Motor neuron (in vitro differentiated cells): ENCODE measurements around the gene HAO2. TPM values are rescaled to one million over a fixed set of nuclear protein-coding genes. Genes with fewer than 3 reads are reported as not detected.
"Not testable (repeated sequence)": the region's sequence is repeated elsewhere in the genome, so short reads cannot be mapped to it uniquely, and the experiment has no call there.

Experiments
- ATAC-seq, 8 experiments: fragments of 200-7000 bp; cut with Tn5 transposase; replicated peaks in 6 of 8; 2 replicates each; pipeline ENCODE4 v1.8.0; 2021; ENCODE audit warnings: mild to moderate bottlenecking in 8 of 8, moderate library complexity in 8 of 8
- H3K27ac ChIP-seq, 2 donors: fragments of 250-450 bp; sonication (Bioruptor Pico); 2 replicates each; pipeline ENCODE4 v1.9.0; 2021; ENCODE audit warnings: antibody characterized with exemption in 2 of 2, mild to moderate bottlenecking in 2 of 2, moderate library complexity in 1 of 2
- H3K4me1 ChIP-seq, 2 donors: fragments of 250-450 bp; sonication (Bioruptor Pico); replicated peaks in 1 of 2; 2 replicates each; pipeline ENCODE4 v1.6.1; 2021; ENCODE audit warnings: antibody characterized with exemption in 2 of 2, mild to moderate bottlenecking in 2 of 2, moderate library complexity in 1 of 2
- H3K4me3 ChIP-seq, 5 donors: fragments of 250-450 bp; sonication (Bioruptor Pico); 2 replicates each; pipeline ENCODE4 v1.9.0; 2021; ENCODE audit warnings: antibody characterized with exemption in 5 of 5, mild to moderate bottlenecking in 5 of 5, moderate library complexity in 4 of 5
- WGBS, 10 experiments: fragments of 450-650 bp; shearing (Covaris generic); methylation state at CpG; one replicate each; pipeline ENCODE4 v1.0.0; 2022; 5-methylcytosine and 5-hydroxymethylcytosine counted together
- in situ Hi-C, 9 experiments: fragments of 400-800 bp; cut with MboI; loops; one replicate each; pipeline ENCODE4 v1.15.0; 2021; ENCODE audit warnings: low sequenced_read_pairs in 9 of 9, low pct_unique_long_range_greater_than_20kb in 2 of 9; ENCODE audit not compliant: unreplicated experiment in 9 of 9
- total RNA-seq, 8 experiments: library from RNA; unstranded; fragments of 300-600 nt; gene quantifications; 2 replicates each; pipeline versions ENCODE4 v1.2.3 to v1.2.4, GENCODE V29; 2022

Gene HAO2
- total RNA-seq, 8 experiments from 2014 or later, result 0.24 to 86.3 (median 0.33) TPM; not detected in 5

DNA sequence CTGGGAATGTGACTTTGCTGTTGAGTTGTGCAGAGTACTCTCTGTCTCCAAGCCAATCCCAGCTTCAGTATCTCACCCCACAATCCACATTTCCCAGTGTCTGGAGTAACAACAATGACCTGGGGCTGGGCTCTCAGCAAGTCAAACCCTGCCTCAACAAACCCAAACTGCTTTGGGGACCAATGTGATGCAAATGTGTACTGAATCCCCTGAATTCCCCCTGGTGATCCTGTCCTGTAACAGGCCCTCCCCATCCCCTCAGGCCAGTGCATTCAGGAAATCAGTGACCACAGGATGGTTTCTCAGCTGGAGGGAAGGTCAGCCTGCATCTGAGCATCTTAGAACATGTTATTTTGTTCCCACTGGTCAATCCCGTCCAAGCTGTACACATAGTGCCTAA lies 36.7 kb upstream of the HAO2 start:
- Histone ChIP-seq H3K4me3 (no peak overlapping the region), H3K27ac (no peak overlapping the region), H3K4me1 (peaks cover 13 to 21% of the 10 kb centered on the region in 2 donors)
- in situ Hi-C loops, result no loop called here
- 60 to 80% methylated on average over 1 of the region's 1 CpG; no CpG with 5 or more reads in 8 of the 10 experiments for WGBS, 10 experiments
- no peak for ATAC-seq

DNA sequence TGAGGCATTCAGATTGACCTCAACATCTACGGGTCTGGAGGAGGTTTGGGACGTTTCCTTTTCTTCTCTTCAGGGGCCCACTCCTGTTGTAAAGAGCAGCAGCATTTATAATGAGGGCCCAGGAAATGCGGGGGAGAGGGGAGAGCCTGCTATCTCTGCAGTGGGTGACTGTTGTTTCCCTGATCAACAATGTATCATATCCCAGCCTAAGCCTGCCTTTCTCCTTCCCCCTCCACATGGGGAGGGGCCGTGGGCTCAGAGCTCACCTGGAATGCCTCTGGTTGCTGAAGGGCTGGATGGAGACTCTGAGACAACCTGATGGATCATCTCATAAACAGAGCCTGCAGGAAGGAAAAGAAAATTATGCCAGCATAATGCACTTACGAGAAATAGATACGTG lies 36.0 kb upstream of the HAO2 start:
- no peak overlapping the region for H3K4me3 ChIP-seq
- H3K4me1 ChIP-seq, result peaks cover 13 to 16% of the 10 kb centered on the region in 2 donors
- peak in 4 of 8 experiments; percentile 19 to 49 (median 32) for ATAC-seq
- in situ Hi-C loops, result no loop called here
- H3K27ac ChIP-seq, result no peak overlapping the region
- WGBS, 10 experiments, result 40 to 83% (median 64%) methylated on average over 2 to 5 of the region's 6 CpGs; no CpG with 5 or more reads in 3 of the 10 experiments

DNA sequence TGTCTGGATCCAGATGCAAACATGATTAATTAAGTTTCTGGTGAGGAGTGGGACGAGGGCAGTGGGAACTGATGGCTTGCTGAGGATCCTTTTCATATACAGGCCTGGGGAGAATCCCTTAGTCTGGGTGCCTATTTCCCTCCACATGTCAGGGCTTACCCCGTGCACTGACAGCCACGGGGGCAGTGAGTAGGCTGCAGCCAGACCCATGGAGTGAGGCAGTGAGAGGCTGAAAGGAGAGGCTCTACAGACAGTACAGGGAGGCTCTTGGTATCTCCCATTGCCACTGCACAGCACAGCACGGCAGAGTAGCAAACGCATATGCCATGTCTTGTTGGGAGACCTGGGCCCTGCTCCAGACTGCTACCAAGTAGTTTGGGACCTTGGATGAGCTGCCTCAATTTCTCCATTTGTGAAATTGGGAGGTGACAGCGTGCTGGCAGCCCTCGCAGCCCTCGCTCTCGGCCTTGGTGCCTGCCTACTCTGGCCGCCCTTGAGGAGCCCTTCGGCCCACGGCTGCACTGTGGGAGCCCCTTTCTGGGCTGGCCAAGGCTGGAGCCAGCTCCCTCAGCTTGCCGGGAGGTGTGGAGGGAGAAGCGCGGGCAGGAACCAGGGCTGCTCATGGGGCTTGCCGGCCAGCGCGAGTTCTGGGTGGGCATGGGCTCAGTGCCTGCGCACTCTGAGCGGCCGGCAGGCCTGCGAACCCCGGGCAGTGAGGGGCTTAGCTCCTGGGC lies 35.3 kb upstream of the HAO2 start:
- no peak overlapping the region for H3K27ac ChIP-seq
- peak in 3 of 8 experiments; percentile 33 to 60 (median 59) for ATAC-seq
- peaks cover 13 to 15% of the 10 kb centered on the region in 2 donors for H3K4me1 ChIP-seq
- in situ Hi-C loops, result no loop called here
- no peak overlapping the region for H3K4me3 ChIP-seq
- 33 to 97% (median 83%) methylated on average over 3 to 13 of the region's 23 CpGs; no CpG with 5 or more reads in 4 of the 10 experiments for WGBS, 10 experiments

DNA sequence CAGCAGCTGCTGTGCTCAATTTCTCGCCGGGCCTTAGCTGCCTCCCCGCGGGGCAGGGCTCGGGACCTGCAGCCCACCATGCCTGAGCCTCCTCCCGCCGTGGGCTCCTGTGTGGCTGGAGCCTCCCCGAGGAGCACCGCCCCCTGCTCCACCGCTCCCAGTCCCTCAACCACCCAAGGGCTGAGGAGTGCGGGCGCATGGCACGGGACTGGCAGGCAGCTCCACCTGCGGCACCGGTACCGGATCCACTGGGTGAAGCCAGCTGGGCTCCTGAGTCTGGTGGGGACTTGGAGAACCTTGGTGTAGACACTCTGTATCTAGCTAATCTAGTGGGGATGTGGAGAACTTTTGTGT lies 34.7 kb upstream of the HAO2 start:
- ATAC-seq, in situ Hi-C loops: not testable (repeated sequence)
- H3K4me1 ChIP-seq, result peaks cover 13 to 15% of the 10 kb centered on the region in 2 donors

DNA sequence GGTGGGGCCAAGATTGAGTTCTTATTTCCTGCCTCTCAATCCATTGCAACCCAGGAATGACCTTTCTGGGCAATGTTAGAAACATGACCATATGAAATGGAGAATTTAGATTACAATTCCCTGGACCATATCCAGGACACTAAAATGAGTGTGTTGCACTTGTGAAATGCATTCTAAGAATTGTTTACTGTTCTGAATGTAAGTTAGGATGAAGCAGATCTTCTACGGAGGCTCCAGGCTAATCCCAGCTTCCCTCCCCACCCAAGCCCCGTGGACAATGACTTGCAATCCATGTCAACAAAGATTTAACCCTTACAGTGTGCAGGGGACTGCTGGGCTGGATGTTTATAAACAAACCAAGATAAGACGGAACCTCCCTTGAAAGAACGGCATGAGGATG lies 31.7 kb upstream of the HAO2 start:
- ATAC-seq, result peak in 3 of 8 experiments; percentile 88 to 93 (median 89)
- 0 to 100% (median 48%) methylated on average over 2 to 4 of the region's 4 CpGs; no CpG with 5 or more reads in 1 of the 10 experiments for WGBS, 10 experiments
- Histone ChIP-seq H3K27ac (no peak overlapping the region), H3K4me3 (no peak overlapping the region), H3K4me1 (peaks cover 10 to 16% of the 10 kb centered on the region in 2 donors)
- in situ Hi-C loops, result no loop called here

More for the DNA sequence above, 34.7 kb upstream of the HAO2 start:
- 93 to 100% methylated on average over 2 to 8 of the region's 16 CpGs; no CpG with 5 or more reads in 8 of the 10 experiments for WGBS, 10 experiments
- not testable (repeated sequence) for H3K27ac ChIP-seq, H3K4me3 ChIP-seq

DNA sequence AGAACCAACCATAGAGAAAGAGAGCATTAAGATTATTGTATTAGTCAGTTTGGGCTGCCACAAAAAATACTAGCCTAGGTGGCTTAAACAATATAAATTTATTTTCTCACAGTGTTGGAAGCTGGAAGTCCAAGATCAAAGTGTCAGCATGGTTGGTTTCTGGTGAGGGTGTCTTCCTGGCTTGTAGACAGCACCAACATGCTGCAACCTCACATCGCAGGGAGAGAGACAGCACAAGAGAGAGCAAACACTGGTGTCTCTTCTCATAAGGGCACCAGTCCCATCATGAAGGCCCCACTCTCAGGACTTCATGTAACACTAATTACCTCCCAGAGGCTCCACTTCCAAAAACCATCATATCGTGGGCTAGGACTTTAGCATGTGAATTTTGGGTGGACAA lies 30.6 kb upstream of the HAO2 start:
- no peak overlapping the region for H3K27ac ChIP-seq
- peaks cover 0 to 5% of the 10 kb centered on the region in 2 donors for H3K4me1 ChIP-seq
- H3K4me3 ChIP-seq, result no peak overlapping the region
- in situ Hi-C loops, result no loop called here
- ATAC-seq, result no peak
- 17 to 100% (median 53%) methylated on average over 1 to 2 of the region's 2 CpGs; no CpG with 5 or more reads in 2 of the 10 experiments for WGBS, 10 experiments

DNA sequence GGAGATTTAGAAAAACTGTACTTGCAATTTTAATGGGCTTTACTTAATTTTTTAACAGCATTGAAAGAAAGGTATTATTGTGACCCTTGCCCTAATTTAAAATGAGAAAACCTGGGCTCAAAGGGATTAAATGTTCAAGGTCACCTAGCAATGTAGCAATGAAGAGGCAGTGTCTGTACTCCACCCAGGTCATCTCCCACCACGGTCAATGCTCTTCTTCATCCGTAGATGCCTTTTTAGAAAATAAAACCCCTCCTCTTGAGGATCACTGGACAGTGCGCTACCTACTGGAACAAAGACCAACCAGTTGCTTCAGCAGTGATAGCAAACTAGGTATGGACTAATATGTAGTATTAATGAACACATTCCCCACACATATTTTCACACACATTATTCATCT lies 29.8 kb upstream of the HAO2 start:
- in situ Hi-C loops, result no loop called here
- H3K4me1 ChIP-seq, result peaks cover 0 to 3% of the 10 kb centered on the region in 2 donors
- WGBS, 10 experiments, result 45 to 100% (median 91%) methylated on average over 2 to 3 of the region's 3 CpGs; no CpG with 5 or more reads in 1 of the 10 experiments
- no peak overlapping the region for H3K27ac ChIP-seq
- ATAC-seq, result no peak
- no peak overlapping the region for H3K4me3 ChIP-seq

DNA sequence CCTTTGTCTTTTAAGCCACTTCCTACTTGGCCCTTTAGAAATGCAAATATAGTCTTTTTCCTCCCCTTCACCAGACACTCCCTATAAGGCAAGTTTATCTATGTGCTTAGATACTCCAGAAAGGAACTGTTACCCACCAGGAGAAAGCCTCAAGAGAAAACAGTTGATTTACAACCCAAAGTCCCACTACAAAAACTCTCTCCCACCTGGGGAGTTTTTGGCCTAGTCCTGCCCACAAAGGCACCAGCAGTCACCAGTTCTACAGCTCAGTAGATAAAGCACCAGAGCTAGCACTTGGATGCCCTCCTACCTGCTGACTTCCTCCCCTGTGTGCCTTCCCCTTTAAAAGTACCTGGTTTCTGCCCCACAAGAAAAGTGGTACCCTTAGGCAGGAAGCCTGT lies 27.7 kb upstream of the HAO2 start:
- ATAC-seq, result no peak
- in situ Hi-C loops, result no loop called here

DNA sequence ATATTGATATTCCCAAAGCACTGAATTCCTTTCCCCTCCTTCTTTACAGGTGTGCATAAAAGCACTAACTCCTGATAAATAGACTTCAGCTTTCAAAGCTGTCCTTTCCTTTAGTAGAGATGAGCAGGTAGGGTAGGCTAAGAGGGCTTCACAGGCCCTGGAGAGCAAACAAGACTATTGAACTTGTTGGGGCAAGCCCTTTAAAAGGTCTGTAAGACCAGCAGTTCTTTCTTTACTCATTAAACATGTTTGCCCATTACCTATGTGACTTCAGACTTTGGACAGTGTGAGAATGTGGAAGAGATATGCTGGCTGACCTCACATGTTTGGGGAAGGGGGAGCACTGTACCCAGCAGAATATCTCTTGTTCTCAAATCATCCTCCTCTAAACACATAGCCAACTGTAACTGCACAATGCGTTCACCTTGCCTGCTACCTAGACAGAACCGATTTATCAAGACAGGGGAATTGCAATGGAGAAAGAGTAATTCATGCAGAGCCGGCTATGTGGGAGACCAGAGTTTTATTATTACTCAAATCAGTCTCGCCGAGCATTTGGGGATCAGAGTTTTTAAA lies 27.1 kb upstream of the HAO2 start:
- H3K4me3 ChIP-seq, result no peak overlapping the region
- H3K27ac ChIP-seq, result no peak overlapping the region
- 76 to 100% (median 82%) methylated on average over 1 to 5 of the region's 5 CpGs; no CpG with 5 or more reads in 3 of the 10 experiments for WGBS, 10 experiments
- peaks cover 0 to 3% of the 10 kb centered on the region in 2 donors for H3K4me1 ChIP-seq
- ATAC-seq, result no peak
- in situ Hi-C loops, result no loop called here

More for the DNA sequence above, 27.7 kb upstream of the HAO2 start:
- Histone ChIP-seq H3K4me3 (no peak overlapping the region), H3K4me1 (peaks cover 0 to 3% of the 10 kb centered on the region in 2 donors), H3K27ac (no peak overlapping the region)

DNA sequence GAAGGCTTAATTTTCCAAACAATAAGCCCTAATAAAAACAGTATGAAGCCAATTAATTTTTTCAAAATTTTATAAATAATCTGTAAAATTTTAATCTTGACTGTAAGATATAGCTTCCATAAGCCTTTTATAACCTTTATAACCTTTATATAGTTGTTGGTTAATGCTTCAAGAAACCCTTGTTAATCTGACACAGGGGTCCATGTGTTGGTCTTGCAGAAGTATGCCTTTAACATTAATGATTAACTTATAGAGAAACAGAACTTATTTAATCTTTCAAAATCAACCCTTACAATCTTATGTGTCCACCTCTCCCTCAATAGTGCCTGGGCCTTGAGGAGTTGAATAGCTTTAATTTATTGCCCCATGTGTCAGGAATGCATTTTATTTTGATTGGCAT lies 23.2 kb upstream of the HAO2 start:
- Histone ChIP-seq H3K27ac (no peak overlapping the region), H3K4me1 (peaks cover 2 to 3% of the 10 kb centered on the region in 2 donors), H3K4me3 (no peak overlapping the region)
- no peak for ATAC-seq
- in situ Hi-C loops, result no loop called here

DNA sequence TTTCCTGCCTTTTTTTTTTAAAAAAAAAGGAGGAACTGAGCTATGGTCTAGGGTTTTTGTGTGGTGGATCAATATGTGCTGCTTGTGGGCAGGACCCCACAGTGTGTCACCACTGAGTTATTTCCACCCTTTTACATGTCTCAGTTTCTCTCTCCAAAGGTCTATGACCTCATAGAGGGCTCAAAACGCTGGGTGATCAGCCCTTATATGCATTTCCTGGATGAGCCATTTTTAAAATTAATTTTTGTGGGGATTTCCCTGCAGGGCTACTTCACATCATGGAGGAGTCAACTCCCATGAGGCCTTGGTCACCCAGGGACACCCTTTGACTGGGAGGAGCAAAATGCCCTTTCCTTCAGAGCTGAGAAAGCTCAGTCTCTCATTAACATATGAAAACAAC lies 20.7 kb upstream of the HAO2 start:
- peak in 5 of 8 experiments; percentile 31 to 94 (median 82) for ATAC-seq
- Histone ChIP-seq H3K27ac (no peak overlapping the region), H3K4me3 (no peak overlapping the region), H3K4me1 (peaks cover 0 to 2% of the 10 kb centered on the region in 2 donors)
- 0 to 70% (median 50%) methylated on average over 1 of the region's 1 CpG; no CpG with 5 or more reads in 4 of the 10 experiments for WGBS, 10 experiments
- in situ Hi-C loops, result no loop called here

DNA sequence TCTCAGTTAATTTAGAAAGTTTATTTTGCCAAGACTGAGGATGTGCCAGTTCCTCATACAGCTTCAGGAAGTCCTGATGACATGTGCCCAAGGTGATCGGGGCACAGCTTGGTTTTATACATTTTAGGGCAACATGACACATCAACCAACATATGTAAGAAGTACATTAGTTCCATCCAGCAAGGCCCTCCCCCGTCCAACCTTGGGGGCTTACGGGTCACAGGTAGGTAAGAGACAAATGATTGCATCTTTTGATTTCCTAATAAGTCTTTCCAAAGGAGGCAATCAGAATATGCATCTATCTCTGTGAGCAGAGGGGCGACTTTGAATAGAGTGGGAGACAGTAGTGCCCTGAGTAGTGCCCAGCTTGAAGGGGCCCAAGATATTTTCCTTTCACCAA lies 19.6 kb upstream of the HAO2 start:
- Histone ChIP-seq H3K4me3 (no peak overlapping the region), H3K4me1 (peaks cover 0 to 2% of the 10 kb centered on the region in 2 donors), H3K27ac (no peak overlapping the region)
- no peak for ATAC-seq
- in situ Hi-C loops, result no loop called here
- WGBS, 10 experiments, result 80 to 100% (median 100%) methylated on average over 1 to 4 of the region's 4 CpGs; no CpG with 5 or more reads in 2 of the 10 experiments

DNA sequence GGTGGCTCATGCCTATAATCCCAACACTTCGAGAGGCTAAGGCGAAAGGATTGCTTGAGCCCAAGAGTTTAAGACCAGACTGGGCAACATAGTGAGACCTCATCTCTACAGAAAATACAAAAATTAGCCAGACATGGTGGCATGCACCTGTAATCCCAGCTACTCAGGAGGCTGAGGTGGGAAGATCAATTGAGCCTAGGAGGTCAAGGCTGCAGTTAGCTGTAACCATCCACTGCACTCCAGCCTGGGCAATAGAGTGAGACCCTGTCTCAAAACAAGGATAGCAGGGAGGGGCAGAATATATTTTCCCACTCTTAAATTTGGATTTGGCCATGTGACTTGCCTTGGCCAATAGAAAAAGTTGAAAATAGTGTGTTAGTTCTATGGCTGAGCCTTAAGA lies 17.7 kb upstream of the HAO2 start:
- in situ Hi-C loops, H3K4me1 ChIP-seq, H3K4me3 ChIP-seq, ATAC-seq, H3K27ac ChIP-seq: not testable (repeated sequence)
- WGBS, 10 experiments, result 75 to 100% (median 96%) methylated on average over 1 to 2 of the region's 2 CpGs
